PFSK-1 (cell line): Measurements from ENCODE around the gene THBS3.

Experiments used
- POLR2AphosphoS5 ChIP-seq: IDR thresholded peaks from 2 replicates; pipeline ENCODE4 v1.6.1; 2012; ENCODE audit warnings: low read depth, mild to moderate bottlenecking, control low read depth, low read length, moderate library complexity
- REST ChIP-seq, 2 experiments: IDR thresholded peaks; 2 replicates each; pipeline versions ENCODE4 v1.6.1 to v1.8.0; 2011 to 2012; ENCODE audit warnings: low read depth in 2 of 2, low read length in 2 of 2, control low read depth in 1 of 2, inconsistent platforms in 1 of 2, mild to moderate bottlenecking in 1 of 2, moderate library complexity in 1 of 2; ENCODE audit not compliant: insufficient read depth in 1 of 2

- TF ChIP-seq POLR2AphosphoS5 (no peak), REST (IDR thresholded peaks at IDR 0.05; ENCODE audit: insufficient read depth in 1 of 2, low read depth in 2 of 2, low read length in 2 of 2) (no peak)
Measured at GRCh38 chr1:155199792-155200191, 7.9 kb downstream of the THBS3 start.
